Keratinocyte (primary cell): ENCODE measurements around the gene METTL9. TPM values are rescaled to one million over a fixed set of nuclear protein-coding genes. Genes with fewer than 3 reads are reported as not detected.

Source experiments
- DNase-seq: peaks from one replicate; pipeline ENCODE4 v3.0.0-alpha.2; 2011; ENCODE audit warnings: low read depth, missing footprints, low spot score
- FAIRE-seq: peaks from 2 replicates; lab custom pipeline; 2011; peaks lifted over from hg19 to GRCh38; lab: Jason Lieb, UNC
- H2AFZ ChIP-seq: 2 replicates; pipeline ENCODE4 v1.6.0; 2012; ENCODE audit warnings: low read length, control low read depth, inconsistent platforms; ENCODE audit not compliant: control insufficient read depth
- H3K27ac ChIP-seq: 2 replicates; pipeline ENCODE4 v1.5.1; 2011; ENCODE audit warnings: low read length; ENCODE audit not compliant: control insufficient read depth, insufficient read depth
- H3K27me3 ChIP-seq: 3 replicates; pipeline ENCODE4 v1.6.0; 2011; ENCODE audit warnings: low read length; ENCODE audit not compliant: control insufficient read depth, insufficient read depth; ENCODE audit errors: extremely low read depth
- H3K36me3 ChIP-seq, 2 experiments: 2 replicates in 1 of 2; 3 replicates in 1 of 2; pipeline ENCODE4 v1.5.1; 2011; ENCODE audit warnings: low read length in 2 of 2, mild to moderate bottlenecking in 1 of 2; ENCODE audit not compliant: control insufficient read depth in 2 of 2, insufficient read depth in 2 of 2; ENCODE audit errors: extremely low read depth in 1 of 2
- H3K4me1 ChIP-seq: 3 replicates; pipeline ENCODE4 v1.5.1; 2011; ENCODE audit warnings: low read length; ENCODE audit not compliant: control insufficient read depth, insufficient read depth; ENCODE audit errors: extremely low read depth
- H3K4me2 ChIP-seq: 3 replicates; pipeline ENCODE4 v1.6.0; 2011; ENCODE audit warnings: low read depth, low read length; ENCODE audit not compliant: control insufficient read depth, insufficient read depth; ENCODE audit errors: extremely low read depth
- H3K4me3 ChIP-seq, 3 experiments: fragments of 200-600 bp in 1 of 3; sonication (generic) in 1 of 3; 2 replicates in 2 of 3; 3 replicates in 1 of 3; pipeline ENCODE4 v1.5.1; 2011 to 2016; ENCODE audit warnings: low read length in 3 of 3, mild to moderate bottlenecking in 3 of 3, control low read depth in 2 of 3, inconsistent platforms in 1 of 3, low read depth in 1 of 3, mixed read lengths in 1 of 3, mixed run types in 1 of 3, moderate library complexity in 1 of 3; ENCODE audit not compliant: control insufficient read depth in 2 of 3, insufficient read depth in 2 of 3; ENCODE audit errors: extremely low read depth in 1 of 3
- H3K79me2 ChIP-seq: 2 replicates; pipeline ENCODE4 v1.6.0; 2012; ENCODE audit warnings: low read length; ENCODE audit not compliant: control insufficient read depth, insufficient read depth
- H3K9ac ChIP-seq: 3 replicates; pipeline ENCODE4 v1.6.0; 2011; ENCODE audit warnings: low read length; ENCODE audit not compliant: control insufficient read depth, insufficient read depth; ENCODE audit errors: extremely low read depth
- H3K9me1 ChIP-seq: 3 replicates; pipeline ENCODE4 v1.6.0; 2011; ENCODE audit warnings: low read length; ENCODE audit not compliant: control insufficient read depth, insufficient read depth; ENCODE audit errors: extremely low read depth
- H3K9me3 ChIP-seq: 2 replicates; pipeline ENCODE4 v1.5.1; 2012; ENCODE audit warnings: low read depth, low read length; ENCODE audit not compliant: control insufficient read depth
- H4K20me1 ChIP-seq: 3 replicates; pipeline ENCODE4 v1.6.0; 2011; ENCODE audit warnings: low read length; ENCODE audit not compliant: control insufficient read depth, insufficient read depth; ENCODE audit errors: extremely low read depth
- CTCF ChIP-seq, 3 experiments: IDR thresholded peaks in 1 of 3; conservative IDR thresholded peaks in 1 of 3; optimal IDR thresholded peaks in 1 of 3; 2 replicates in 2 of 3; 3 replicates in 1 of 3; pipeline versions ENCODE3 to v1.5.1; 2011; ENCODE audit warnings: low read length in 3 of 3, mild to moderate bottlenecking in 3 of 3, moderate library complexity in 2 of 3, control low read depth in 1 of 3, inconsistent platforms in 1 of 3; ENCODE audit not compliant: insufficient read depth in 2 of 3; ENCODE audit errors: extremely low read depth in 1 of 3
- EZH2 ChIP-seq: IDR thresholded peaks from one replicate; pipeline ENCODE4 v1.6.1; 2012; ENCODE audit warnings: inconsistent platforms, mild to moderate bottlenecking, low read length, moderate library complexity
- dilution Hi-C: fragments of 300-500 bp; cut with MboI; formaldehyde crosslinking; loops from one replicate; pipeline ENCODE4 v1.7.0; 2020; ENCODE audit warnings: low sequenced_read_pairs; ENCODE audit not compliant: extremely low pct_ligation_motif_present
- polyA plus RNA-seq, 5 experiments: library from polyadenylated mRNA; depleted of rRNA in 3 of 5; stranded (reverse) in 3 of 5; stranded (forward) in 1 of 5; unstranded in 1 of 5; fragments of >200 nt; gene quantifications; 1 replicate in 1 of 5; 2 replicates in 3 of 5; 3 replicates in 1 of 5; pipeline versions ENCODE4 v1.2.1 to v1.2.3, GENCODE V29; 2011 to 2012; ENCODE audit warnings: missing spikeins in 2 of 5, low read depth in 1 of 5, low replicate concordance in 1 of 5

The METTL9 gene
- polyA plus RNA-seq, 1 donor (not counting 4 experiments of a cell fraction or from before 2014, with no cell fraction given): 108 TPM

DNA sequence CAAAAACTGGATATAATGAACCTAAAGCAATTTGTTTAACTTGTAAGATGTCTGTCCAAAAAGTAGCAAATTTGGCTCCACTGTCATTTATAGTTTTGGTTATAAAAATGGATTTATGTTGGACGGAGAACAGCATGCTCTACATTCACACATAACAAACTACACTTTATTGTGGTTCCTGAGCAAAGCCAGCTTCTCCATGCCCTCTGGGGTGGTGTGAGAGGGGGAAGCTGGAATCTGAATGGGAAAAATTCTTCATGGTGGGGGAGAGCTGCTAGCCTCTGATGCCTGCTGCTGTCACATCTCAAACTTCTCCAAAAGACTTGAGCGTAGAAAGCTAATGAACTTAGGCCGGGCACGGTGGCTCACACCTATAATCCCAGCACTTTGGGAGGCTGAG, 9.8 kb upstream of the METTL9 start:
- H3K4me3 ChIP-seq: no peak overlapping the region
- H3K4me2 ChIP-seq: no peak overlapping the region
- no peak overlapping the region for H2AFZ ChIP-seq
- no peak for DNase-seq
- TF ChIP-seq CTCF (optimal IDR thresholded peaks at IDR 0.05 in 1 of 3, IDR thresholded peaks at IDR 0.05 in 1 of 3, conservative IDR thresholded peaks at IDR 0.05 in 1 of 3; ENCODE audit: extremely low read depth in 1 of 3, insufficient read depth in 2 of 3, low read length in 3 of 3): no peak
- TF ChIP-seq EZH2: no peak
- H3K9me1 ChIP-seq: no peaks in the 10 kb centered on the region
- H3K79me2 ChIP-seq: no peaks in the 10 kb centered on the region
- no peak overlapping the region for H3K9ac ChIP-seq
- no peaks in the 10 kb centered on the region for H3K4me1 ChIP-seq
- no peaks in the 10 kb centered on the region for H3K36me3 ChIP-seq
- FAIRE-seq: no peak
- dilution Hi-C loops: no loop called here
- no peak overlapping the region for H3K27ac ChIP-seq
- no peaks in the 10 kb centered on the region for H4K20me1 ChIP-seq
- no peaks in the 10 kb centered on the region for H3K9me3 ChIP-seq
- no peaks in the 10 kb centered on the region for H3K27me3 ChIP-seq

DNA sequence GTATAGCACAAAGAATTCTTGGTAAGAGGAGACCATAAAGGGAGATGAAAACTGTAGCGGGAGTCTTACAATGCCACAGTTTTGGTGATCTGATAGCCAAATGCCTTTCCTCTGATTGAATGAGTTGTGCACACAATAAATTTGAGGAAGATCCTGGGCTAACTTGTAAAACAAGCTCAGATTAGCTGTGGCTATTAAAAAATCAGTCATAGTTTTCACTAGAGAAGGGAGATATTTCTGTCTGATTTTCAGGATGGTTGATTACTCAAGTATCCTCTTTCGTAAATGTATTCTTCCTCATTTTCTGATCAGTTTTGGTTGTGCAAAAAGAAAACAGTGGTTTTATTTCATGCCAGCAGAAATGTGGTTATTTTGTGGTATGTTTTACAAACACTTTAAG, 9.1 kb upstream of the METTL9 start:
- no peak overlapping the region for H3K4me3 ChIP-seq
- TF ChIP-seq CTCF (optimal IDR thresholded peaks at IDR 0.05 in 1 of 3, IDR thresholded peaks at IDR 0.05 in 1 of 3, conservative IDR thresholded peaks at IDR 0.05 in 1 of 3; ENCODE audit: extremely low read depth in 1 of 3, insufficient read depth in 2 of 3, low read length in 3 of 3): no peak
- no peak for TF ChIP-seq EZH2
- DNase-seq: no peak
- FAIRE-seq: no peak
- no peak overlapping the region for H3K4me2 ChIP-seq
- no peaks in the 10 kb centered on the region for H3K79me2 ChIP-seq
- no peaks in the 10 kb centered on the region for H3K27me3 ChIP-seq
- no peaks in the 10 kb centered on the region for H3K9me3 ChIP-seq
- no peaks in the 10 kb centered on the region for H3K4me1 ChIP-seq
- no peaks in the 10 kb centered on the region for H3K9me1 ChIP-seq
- dilution Hi-C loops: no loop called here
- H3K27ac ChIP-seq: no peak overlapping the region
- no peaks in the 10 kb centered on the region for H4K20me1 ChIP-seq
- H2AFZ ChIP-seq: no peak overlapping the region
- no peaks in the 10 kb centered on the region for H3K36me3 ChIP-seq
- no peak overlapping the region for H3K9ac ChIP-seq
